HCT116 (cell line): Measurements from ENCODE around the gene OR2T34. TPM values are rescaled to one million over a fixed set of nuclear protein-coding genes. Genes with fewer than 3 reads are reported as not detected.

Source experiments
- ATAC-seq: fragments of 200-7000 bp; cut with Tn5 transposase; 2 replicates; pipeline ENCODE4 v1.9.1; 2020; ENCODE audit warnings: mild to moderate bottlenecking, moderate library complexity
- BruUV-seq: library from RNA; stranded (reverse); fragments of 400-500 nt; replicated peaks from 2 replicates; lab custom pipeline; 2021; lab: Mats Ljungman, UMichigan
- CTCF ChIA-PET: fragments of 300-600 bp; sonication (Branson Sonifier 250); formaldehyde crosslinking; loops from one replicate; lab custom pipeline; 2021; ENCODE audit warnings: antibody characterized with exemption; lab: Charles Lee
- POLR2A ChIA-PET: fragments of 300-600, 350-600 bp; sonication (Branson Sonifier 250); formaldehyde crosslinking; loops from one replicate; lab custom pipeline; 2021; ENCODE audit warnings: antibody characterized with exemption; lab: Charles Lee
- RAD21 ChIA-PET, 2 experiments: fragments of 300-600 bp; sonication (Branson Sonifier 250); formaldehyde crosslinking; loops; one replicate each; lab custom pipeline; 2023; ENCODE audit warnings: low total read pairs in 2 of 2; ENCODE audit not compliant: uncharacterized antibody in 2 of 2, unreplicated experiment in 2 of 2, low non-redundant PET in 1 of 2; lab: Charles Lee
- DNase-seq: peaks from one replicate; pipeline ENCODE4 v3.0.0-alpha.2; 2010; ENCODE audit warnings: low read depth, low spot score
- H2AFZ ChIP-seq: fragments of 200-600 bp; shearing (Covaris generic), sonication (generic); 2 replicates; pipeline ENCODE4 v1.6.1; 2017; ENCODE audit warnings: low read depth, mixed run types, mixed read lengths, antibody characterized with exemption, low read length; ENCODE audit not compliant: poor library complexity, severe bottlenecking
- H3K27ac ChIP-seq: 2 replicates; pipeline ENCODE4 v1.5.1; 2012; ENCODE audit warnings: low read depth, low read length
- H3K27me3 ChIP-seq: fragments of 200-600 bp; sonication (generic); 2 replicates; pipeline ENCODE4 v1.6.1; 2016; ENCODE audit warnings: mixed run types, low read length, mixed read lengths; ENCODE audit not compliant: insufficient read depth
- H3K36me3 ChIP-seq, 2 experiments: fragments of 200-500 bp in 1 of 2; fragments of 200-600 bp in 1 of 2; sonication (Bioruptor generic) in 1 of 2; sonication (generic) in 1 of 2; 2 replicates each; pipeline versions ENCODE4 v1.5.1 to v1.6.1; 2014 to 2016; ENCODE audit warnings: low read length in 2 of 2, inconsistent platforms in 1 of 2, mixed read lengths in 1 of 2, mixed run types in 1 of 2; ENCODE audit not compliant: insufficient read depth in 2 of 2, control insufficient read depth in 1 of 2
- H3K4me1 ChIP-seq, 2 experiments: fragments of 200-600 bp in 1 of 2; sonication (generic) in 1 of 2; 2 replicates each; pipeline versions ENCODE4 v1.5.1 to v1.6.1; 2012 to 2017; ENCODE audit warnings: low read length in 2 of 2, inconsistent platforms in 1 of 2, mild to moderate bottlenecking in 1 of 2, mixed read lengths in 1 of 2, mixed run types in 1 of 2, moderate library complexity in 1 of 2; ENCODE audit not compliant: insufficient read depth in 2 of 2, control insufficient read depth in 1 of 2
- H3K4me2 ChIP-seq: fragments of 200-600 bp; sonication (generic); 2 replicates; pipeline ENCODE4 v1.6.1; 2017; ENCODE audit warnings: mixed run types, low read length, mixed read lengths
- H3K4me3 ChIP-seq, 2 experiments: fragments of 200-600 bp in 1 of 2; sonication (generic) in 1 of 2; replicated peaks in 1 of 2; 2 replicates each; pipeline ENCODE4 v1.5.1; 2011 to 2016; ENCODE audit warnings: low read length in 2 of 2, control low read depth in 1 of 2, low read depth in 1 of 2, mild to moderate bottlenecking in 1 of 2, mixed read lengths in 1 of 2, mixed run types in 1 of 2
- H3K79me2 ChIP-seq: fragments of 200-600 bp; sonication (generic); 2 replicates; pipeline ENCODE4 v1.6.1; 2017; ENCODE audit warnings: mild to moderate bottlenecking, mixed run types, low read length, moderate library complexity, mixed read lengths; ENCODE audit not compliant: insufficient read depth
- H3K9ac ChIP-seq: fragments of 200-600 bp; sonication (generic); 2 replicates; pipeline ENCODE4 v1.6.1; 2016; ENCODE audit warnings: low read length, mixed read lengths
- H3K9me2 ChIP-seq: fragments of 200-600 bp; sonication (generic), shearing (Covaris generic); 2 replicates; pipeline ENCODE4 v1.6.1; 2017; ENCODE audit warnings: mixed run types, mild to moderate bottlenecking, moderate library complexity; ENCODE audit not compliant: insufficient read depth
- H3K9me3 ChIP-seq, 2 experiments: fragments of 200-500 bp in 1 of 2; fragments of 200-600 bp in 1 of 2; sonication (Bioruptor generic) in 1 of 2; sonication (generic) in 1 of 2; 2 replicates each; pipeline ENCODE4 v1.6.1; 2014 to 2017; ENCODE audit warnings: low read length in 2 of 2, mixed read lengths in 2 of 2, inconsistent platforms in 1 of 2, low read depth in 1 of 2, mild to moderate bottlenecking in 1 of 2, mixed run types in 1 of 2, moderate library complexity in 1 of 2; ENCODE audit not compliant: control insufficient read depth in 1 of 2, insufficient read depth in 1 of 2
- H4K20me1 ChIP-seq: fragments of 200-600 bp; sonication (generic), shearing (Covaris generic); 2 replicates; pipeline ENCODE4 v1.6.1; 2017; ENCODE audit warnings: mixed run types, mild to moderate bottlenecking, moderate library complexity; ENCODE audit not compliant: insufficient read depth
- ATF3 ChIP-seq: IDR thresholded peaks from 2 replicates; pipeline ENCODE4 v1.6.1; 2012
- EZH2 ChIP-seq: fragments of 200-600 bp; sonication (generic); IDR thresholded peaks from 2 replicates; pipeline ENCODE4 v1.6.1; 2017; ENCODE audit warnings: antibody characterized with exemption, mixed run types
- EZH2phosphoT487 ChIP-seq: fragments of 200-600 bp; IDR thresholded peaks from 2 replicates; pipeline ENCODE4 v1.6.1; 2018; ENCODE audit warnings: antibody characterized with exemption, borderline replicate concordance
- FOSL1 ChIP-seq: IDR thresholded peaks from 2 replicates; pipeline ENCODE4 v1.6.1; 2012; ENCODE audit warnings: low read depth
- JUND ChIP-seq: IDR thresholded peaks from 2 replicates; pipeline ENCODE4 v1.6.1; 2012
- MAX ChIP-seq: IDR thresholded peaks from 2 replicates; pipeline ENCODE4 v1.6.1; 2012
- SIN3A ChIP-seq: IDR thresholded peaks from 2 replicates; pipeline ENCODE4 v1.6.1; 2012; ENCODE audit warnings: low read depth
- SP1 ChIP-seq: IDR thresholded peaks from 2 replicates; pipeline ENCODE4 v1.6.1; 2012; ENCODE audit warnings: low read depth
- SRF ChIP-seq: IDR thresholded peaks from 2 replicates; pipeline ENCODE4 v1.6.1; 2012; ENCODE audit warnings: low read depth
- YY1 ChIP-seq: IDR thresholded peaks from 2 replicates; pipeline ENCODE4 v1.6.1; 2011; ENCODE audit warnings: low read length, low read depth, moderate library complexity, mild to moderate bottlenecking; ENCODE audit not compliant: insufficient replicate concordance; ENCODE audit errors: extremely low read depth
- intact Hi-C: fragments of 100-400 bp; cut with micrococcal nuclease; formaldehyde crosslinking; loops from 2 replicates; pipeline ENCODE4 v1.10.0; 2022
- total RNA-seq: library from RNA; stranded (reverse); gene quantifications from one replicate; pipeline ENCODE4 v1.2.1, GENCODE V29; 2021; ENCODE audit not compliant: unreplicated experiment

OR2T34 gene
- total RNA-seq, 1 experiment from 2014 or later, result not detected

DNA sequence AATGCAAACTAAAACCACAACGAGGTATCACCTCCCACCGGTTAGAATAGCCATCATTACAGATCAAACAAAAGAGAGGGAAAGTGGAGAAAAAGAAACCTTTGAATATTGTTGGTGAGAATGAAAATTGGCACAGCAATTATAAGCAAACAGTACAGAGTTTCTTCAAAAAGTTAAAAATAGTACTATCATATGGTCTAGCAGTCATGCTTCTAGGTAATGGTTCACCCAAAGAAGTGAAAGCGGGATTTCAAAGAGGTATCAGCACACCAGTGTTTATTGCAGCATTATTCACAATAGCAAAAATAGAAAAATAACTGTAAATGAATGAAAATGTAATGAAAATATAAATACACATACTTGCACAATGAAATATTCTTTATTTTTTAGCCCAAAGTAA is 14.8 kb upstream of the OR2T34 start:
- ATAC-seq (no peak), DNase-seq (no peak)
- Histone ChIP-seq H4K20me1 (no peaks in the 10 kb centered on the region), H3K4me3 (no peak overlapping the region), H2AFZ (no peak overlapping the region), H3K27ac (no peak overlapping the region), H3K9me3 (no peaks in the 10 kb centered on the region), H3K27me3 (no peaks in the 10 kb centered on the region), H3K9ac (no peak overlapping the region), H3K4me1 (no peaks in the 10 kb centered on the region), H3K4me2 (no peak overlapping the region), H3K79me2 (no peaks in the 10 kb centered on the region), H3K9me2 (no peaks in the 10 kb centered on the region), H3K36me3 (no peaks in the 10 kb centered on the region)
- ChIA-PET CTCF (no interaction called here), POLR2A (no interaction called here), RAD21 (no interaction called here)
- TF ChIP-seq SIN3A, result no peak
- no peak for TF ChIP-seq SP1
- TF ChIP-seq MAX, result no peak
- TF ChIP-seq JUND, result no peak
- no peak for TF ChIP-seq EZH2phosphoT487
- no peak for TF ChIP-seq EZH2
- no peak for TF ChIP-seq ATF3
- BruUV-seq, result no TSS peak
- intact Hi-C loops, result no loop called here

DNA sequence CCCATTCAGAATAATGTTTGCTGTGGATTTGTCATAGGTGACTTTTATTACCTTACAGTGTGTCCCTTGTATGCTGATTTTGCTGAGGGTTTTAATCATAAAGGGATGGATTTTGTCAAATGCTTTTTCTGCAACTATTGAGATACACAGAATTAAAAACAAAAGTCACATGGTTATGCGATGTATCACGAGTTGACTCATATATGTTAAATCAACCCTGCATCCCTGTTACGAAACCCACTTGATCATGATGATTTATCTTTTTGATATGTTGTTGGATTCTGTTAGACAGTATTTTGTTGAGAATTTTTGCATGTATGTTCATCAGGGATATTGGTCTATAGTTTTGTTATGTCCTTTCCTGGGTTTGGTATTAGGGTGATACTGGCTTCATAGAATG is 10.7 kb upstream of the OR2T34 start:
- no peaks in the 10 kb centered on the region for H4K20me1 ChIP-seq
- H3K9me2 ChIP-seq, result no peaks in the 10 kb centered on the region
- H3K4me1 ChIP-seq, result no peaks in the 10 kb centered on the region
- no TSS peak for BruUV-seq
- RAD21 ChIA-PET, result no interaction called here
- CTCF ChIA-PET, result no interaction called here
- DNase-seq, result no peak
- POLR2A ChIA-PET, result no interaction called here
- no peaks in the 10 kb centered on the region for H3K79me2 ChIP-seq
- no peak overlapping the region for H3K27ac ChIP-seq
- no peaks in the 10 kb centered on the region for H3K9me3 ChIP-seq
- ATAC-seq, result no peak
- H3K27me3 ChIP-seq, result no peaks in the 10 kb centered on the region
- no peak overlapping the region for H3K4me2 ChIP-seq
- no peaks in the 10 kb centered on the region for H3K36me3 ChIP-seq
- TF ChIP-seq YY1 (no peak), FOSL1 (no peak), EZH2phosphoT487 (no peak), ATF3 (no peak), SRF (no peak)
- H2AFZ ChIP-seq, result no peak overlapping the region
- H3K4me3 ChIP-seq, result no peak overlapping the region
- intact Hi-C loops, result no loop called here
- no peak overlapping the region for H3K9ac ChIP-seq
